NCI-H2227 treated with DMSO at 0.1 percent for 48 hours (cell line): ENCODE measurements around the gene RGS10.

Experiments
- DNase-seq: peaks from one replicate; lab custom pipeline; 2025; lab: John Stamatoyannopoulos, UW

RGS10 gene

DNA sequence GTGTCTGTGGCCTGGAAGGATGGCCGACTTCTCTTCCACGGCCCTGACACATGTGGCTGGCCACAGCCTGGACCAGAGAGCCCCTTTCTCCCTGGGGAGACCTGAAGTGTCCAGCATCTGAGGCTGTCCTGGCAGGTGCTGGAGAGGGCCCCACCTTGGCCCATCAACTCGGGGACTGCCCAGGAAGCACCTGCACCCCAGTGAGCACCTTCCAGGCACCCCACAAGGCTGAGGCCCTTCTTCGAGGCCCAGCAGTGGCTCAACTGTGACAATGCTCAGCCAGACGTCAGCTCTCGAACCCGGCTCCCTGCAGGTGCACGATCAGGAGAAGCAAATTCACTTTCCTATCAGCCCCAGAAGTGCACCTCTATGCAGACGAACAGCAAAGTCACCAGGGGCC lies 24.3 kb downstream of the RGS10 start:
- no peak for DNase-seq

DNA sequence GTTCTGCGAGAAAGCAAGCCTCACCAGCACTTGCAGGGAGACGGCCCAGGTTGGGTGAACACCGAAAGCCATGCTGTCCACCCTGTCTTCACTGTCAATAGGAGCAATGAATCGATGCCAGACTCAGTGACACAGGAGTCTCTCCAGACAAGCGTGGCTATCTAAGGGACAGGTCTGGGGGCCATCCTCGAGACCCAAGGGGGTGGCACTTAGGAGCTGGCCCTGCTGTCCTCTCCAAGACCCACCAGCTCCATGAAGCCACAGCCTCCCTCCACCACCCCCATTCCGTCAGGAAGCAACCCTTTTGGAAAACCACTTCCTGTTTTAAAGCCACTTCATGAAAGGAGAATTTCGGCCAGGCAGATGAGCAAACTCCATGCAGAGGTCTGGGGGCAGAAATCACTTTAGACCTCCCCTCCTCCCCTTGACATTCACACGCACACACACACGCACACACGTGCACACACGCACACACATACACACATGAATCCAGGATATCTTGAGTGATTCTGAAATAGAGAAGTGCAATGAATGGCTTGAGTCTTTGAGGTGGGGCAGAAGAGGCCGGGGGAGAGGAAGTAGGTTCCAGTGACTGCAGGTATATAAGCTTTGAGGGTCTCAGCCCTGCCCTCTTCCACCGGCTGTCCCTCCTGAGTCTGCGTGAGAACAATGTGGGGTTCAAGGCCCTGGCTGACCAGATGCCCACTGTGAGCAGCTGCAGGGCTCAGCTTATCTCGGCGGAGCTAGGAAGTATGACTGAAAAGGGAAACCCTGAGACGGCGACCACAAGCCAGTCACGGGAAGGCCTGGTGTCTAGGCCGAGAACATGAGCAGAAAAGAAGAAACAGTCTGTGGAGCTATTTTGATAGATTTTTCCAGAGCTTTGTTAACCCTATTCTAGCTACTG lies 25.0 kb downstream of the RGS10 start:
- no peak for DNase-seq

DNA sequence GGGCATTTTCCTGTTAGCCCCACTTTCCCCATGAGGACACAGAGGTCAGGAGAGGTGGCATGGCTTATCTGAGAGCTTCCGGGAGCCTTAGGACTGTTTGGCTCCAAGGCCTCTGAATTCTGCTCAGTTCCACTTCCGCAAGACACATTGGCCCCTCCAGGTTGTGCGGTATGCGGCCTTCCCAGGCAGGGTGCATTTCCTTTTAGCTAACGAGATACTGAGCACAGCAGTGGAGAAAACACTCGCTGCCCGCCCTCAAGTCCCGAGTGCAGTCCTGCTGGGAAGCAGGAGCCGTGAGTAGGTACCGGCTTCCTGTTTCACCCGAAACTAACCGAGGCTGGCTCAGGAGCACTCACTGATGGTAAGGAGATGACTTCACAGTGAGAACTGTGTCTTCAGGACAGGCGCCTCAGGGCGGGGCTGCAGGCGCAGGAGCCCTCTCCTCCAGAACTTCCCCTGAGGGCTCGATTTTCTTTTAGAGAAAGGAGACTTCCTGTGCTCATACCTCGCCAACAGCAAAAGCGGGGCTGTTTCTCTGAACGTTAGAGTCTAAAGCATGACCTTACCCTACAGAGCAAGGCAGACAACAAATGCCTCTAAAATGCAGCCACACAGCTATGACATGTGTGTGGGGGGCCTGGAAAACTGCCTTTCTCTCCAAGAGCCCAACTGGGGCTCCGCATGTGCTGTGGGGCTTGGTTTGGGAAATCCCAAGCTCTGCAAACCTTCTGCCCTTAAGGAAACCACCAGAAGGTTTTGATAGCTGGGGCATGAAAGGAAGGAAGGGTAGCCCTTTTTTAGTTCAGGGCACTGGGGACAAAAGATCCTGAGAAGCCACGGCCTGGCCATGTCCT lies 25.9 kb downstream of the RGS10 start:
- no peak for DNase-seq

DNA sequence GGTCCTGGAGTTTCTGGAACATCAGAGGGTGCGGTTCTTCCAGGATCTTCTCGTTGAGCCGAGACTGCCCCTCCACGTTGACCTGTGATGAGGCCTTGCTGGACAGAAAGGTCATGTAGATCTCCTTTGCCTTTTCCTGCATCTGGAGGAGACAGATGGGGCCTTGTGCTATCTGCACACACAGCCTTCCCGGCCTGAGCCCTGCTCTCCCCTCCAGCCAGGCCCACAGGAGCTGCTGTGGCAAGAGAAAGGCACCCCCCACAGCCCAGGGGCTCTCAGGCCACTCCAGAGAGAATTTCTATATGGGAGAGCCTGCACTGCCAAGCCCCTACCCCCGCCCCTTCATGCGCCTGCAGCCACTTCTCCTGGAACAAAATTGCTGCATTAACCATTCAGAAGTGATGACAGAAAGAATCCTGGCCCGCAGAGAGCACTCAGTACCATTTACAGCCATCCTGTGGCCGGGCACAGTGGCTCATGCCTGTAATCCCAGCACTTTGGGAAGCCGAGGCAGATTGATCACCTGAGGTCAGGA lies 26.9 kb downstream of the RGS10 start:
- no peak for DNase-seq

DNA sequence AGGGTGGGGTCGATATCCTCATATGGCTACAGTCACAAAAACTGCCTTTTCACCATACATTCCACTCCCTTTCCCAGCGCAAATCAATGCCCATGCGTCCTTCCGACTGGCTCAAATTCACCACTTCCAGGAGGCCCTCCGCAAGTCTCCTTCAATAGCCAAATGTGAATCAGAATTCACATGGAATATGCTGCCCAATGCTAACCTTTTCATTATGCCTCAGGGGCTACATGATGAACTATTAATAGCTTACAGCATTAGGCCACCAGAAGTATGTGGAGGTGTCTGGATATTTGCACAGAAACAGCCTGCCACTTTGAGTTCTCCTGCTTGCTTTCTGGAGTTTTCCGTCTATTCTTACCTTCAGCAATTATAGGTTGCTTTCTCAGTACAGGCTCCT lies 27.7 kb downstream of the RGS10 start:
- DNase-seq, result no peak

DNA sequence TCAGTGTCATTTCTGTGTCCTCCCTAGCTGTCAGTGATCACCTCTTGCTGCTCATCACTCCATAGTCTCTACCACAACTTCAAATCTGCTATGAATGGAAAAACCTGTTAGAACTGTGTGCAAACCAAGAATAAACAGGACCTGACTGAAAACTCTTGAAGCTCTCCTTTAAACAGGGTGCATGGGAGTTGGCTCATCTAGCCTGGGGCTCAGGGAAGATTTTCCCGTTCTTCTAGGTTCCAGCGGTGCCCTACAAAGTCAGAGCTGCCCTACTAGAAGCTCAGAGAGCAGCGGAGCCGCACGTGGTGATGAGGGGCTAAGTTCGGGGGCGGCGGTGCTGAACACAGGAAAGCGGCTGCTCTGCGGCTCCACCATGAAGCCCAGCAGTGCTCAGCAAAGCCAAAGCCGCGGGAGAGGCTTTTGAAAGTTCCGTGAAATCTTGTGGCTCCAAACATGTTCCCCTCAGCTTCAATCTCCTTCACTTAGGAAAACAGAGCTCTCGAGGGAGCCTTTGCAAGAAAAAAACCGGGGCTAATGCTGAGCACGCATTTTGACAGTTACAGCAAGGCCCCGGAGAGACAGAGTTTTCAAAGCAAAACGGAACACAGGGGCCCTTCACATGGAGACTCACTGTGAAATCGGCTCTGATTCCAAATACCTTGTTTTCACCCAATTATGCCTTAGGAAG lies 30.5 kb downstream of the RGS10 start:
- no peak for DNase-seq

DNA sequence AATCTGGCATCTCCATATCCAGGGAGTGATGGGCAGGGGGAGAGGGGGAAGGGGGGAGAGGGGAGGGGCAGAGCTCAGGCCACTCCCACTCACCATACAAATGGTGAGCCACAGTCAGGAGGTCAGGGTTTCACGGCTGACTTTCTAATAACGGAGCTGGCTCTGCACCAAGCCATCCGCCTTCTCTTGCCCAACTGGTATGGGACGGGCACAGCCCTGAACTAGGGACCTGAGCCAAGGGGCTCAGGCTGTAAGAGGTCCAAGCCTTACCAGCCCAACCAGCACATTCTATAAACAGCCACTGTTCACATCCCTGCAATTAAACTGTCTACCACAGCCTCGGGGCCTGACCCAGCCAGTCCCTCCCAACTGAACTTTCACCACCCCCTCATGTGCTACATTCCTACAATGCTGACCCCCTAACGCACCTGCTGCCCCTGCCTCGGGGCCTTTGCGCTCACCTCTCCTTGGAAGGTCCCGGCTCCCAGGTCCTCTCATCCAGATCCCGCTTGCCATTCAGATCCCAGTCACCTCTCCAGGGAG lies 32.5 kb downstream of the RGS10 start:
- DNase-seq, result no peak

DNA sequence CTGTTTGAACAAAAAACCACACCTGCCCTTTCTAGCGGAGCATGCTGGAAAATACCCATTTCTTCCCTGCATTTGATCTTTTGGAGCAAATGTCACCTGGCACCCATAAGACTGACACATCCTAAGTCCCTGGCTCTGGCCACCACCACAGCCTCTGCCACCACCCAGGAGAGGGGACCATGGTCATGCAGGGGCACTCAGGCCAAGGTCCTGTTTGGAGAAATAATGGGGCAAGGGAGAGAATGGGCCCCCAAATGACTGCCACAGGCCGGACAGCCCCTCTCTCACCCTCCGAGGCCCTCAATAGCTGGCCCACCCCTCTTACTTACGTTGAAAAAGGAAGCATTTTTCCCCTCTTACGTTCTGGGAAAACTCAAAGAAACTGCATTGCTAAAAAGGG lies 35.4 kb downstream of the RGS10 start:
- DNase-seq, result no peak

DNA sequence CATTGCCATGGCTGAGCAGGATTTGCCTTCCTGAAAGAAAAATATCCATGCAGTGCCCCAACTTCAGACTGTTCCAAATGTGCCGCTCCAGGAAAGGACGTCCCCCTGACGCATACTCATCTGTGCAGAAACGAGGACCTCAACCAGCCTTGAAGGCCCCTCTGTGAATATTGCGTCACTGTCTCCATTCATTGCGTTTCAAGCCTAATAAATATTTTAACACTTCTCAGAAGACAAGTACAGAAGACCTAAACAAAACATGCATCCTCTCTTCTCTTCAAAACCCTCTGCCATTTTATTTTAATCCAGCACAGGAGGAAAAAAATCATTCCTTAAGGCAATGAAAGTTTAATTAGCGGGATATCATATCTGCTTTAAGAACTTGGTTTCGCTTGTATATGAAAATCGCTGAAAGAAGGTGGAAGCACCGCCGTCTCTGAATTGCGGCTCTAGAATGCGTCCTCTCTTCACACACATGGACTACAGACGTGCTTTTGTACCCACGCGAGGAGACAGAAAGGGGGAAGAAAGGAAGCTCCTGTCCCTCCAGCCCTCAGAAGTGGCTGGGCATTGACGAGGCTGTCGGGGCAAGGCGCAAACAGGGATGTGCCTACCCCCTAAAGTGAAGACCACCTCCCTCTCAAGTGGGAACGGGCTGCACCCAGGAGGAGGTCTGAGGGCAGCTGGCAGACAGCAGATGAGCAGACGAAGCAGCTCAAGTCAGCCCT lies 36.8 kb downstream of the RGS10 start:
- DNase-seq, result no peak

DNA sequence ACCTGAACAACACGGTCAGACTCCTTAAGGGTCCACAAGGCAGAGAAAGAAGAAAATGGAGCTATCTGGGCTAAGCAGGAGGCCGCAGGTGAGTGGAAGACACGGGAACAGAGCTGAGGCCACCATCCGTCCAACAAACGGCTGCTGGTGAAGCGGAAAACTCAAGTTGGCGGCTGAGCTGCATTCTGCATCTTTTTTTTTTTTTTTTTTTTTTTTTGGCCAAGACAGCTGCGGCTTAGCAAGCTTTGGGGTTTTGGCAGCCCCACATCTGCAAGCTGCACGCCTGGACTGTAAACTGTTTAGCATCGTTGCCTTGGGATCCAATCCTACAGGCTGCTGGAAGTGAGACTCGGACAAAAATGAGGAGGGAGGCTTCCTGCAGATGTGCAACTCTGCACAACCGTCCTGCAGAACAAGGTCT lies 37.4 kb downstream of the RGS10 start:
- DNase-seq, result no peak

DNA sequence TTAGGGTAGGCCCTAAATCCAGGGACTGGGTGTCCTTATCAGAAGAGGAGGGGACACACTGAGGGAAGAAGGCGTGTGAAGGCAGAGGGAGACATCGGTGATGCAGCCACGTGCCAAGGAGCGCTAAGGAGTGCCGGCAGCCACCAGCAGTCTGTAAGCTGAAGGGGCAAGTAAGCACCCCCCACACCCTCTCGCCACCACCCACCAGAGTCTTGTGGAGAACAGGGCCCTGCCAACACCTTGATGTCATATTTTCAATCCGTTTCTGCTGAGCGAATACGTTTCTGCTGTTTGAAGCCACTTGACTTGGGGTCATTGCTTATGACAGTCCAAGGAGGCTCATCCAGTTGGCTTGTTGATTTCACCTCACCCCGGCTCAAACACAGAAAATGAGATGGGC lies 37.9 kb downstream of the RGS10 start:
- DNase-seq, result no peak

DNA sequence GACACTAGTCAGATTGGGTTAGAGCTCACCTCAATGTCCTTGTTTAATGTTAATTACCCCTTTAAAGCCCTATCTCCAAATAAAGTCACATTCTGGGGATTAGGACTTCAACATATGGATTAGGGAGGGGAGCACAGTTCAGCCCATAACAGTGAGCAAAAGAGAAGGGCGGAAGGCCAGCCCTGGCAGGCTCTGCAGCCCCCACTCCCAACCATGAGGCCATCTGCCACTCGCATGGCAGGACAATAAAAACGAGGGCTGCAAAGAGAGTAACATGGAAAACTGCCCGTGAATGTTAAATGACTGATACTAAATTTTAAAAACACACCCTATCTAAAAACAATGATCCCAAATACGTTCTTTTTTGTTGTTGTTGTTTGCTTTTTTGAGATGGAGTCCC lies 38.7 kb downstream of the RGS10 start:
- no peak for DNase-seq

DNA sequence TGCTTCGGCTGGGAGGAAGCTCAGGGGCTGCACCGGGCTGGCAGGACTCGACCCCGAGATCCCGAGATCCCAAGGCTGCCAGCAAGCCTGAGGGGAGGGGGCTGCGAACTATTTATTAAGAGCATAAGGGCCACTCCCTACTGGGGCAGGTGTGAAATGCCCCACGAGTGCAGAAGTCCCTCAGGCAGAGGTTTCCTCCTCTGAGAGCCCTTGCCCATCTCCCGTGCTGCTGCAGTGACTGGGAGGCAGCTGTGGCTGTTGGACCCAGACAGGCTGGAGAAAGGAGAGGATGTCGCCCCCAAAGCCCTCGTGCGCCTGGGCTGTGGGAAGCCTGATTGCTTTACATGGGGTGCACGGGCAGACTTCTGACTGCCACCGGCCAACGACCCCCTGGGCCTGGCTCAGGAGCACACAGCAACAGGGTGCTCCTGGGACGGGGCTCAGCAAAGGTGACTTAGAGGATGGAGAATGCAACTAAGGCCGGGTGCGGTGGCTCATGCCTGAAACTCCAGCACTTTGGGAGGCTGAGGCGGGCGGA lies 39.8 kb downstream of the RGS10 start:
- DNase-seq, result no peak

DNA sequence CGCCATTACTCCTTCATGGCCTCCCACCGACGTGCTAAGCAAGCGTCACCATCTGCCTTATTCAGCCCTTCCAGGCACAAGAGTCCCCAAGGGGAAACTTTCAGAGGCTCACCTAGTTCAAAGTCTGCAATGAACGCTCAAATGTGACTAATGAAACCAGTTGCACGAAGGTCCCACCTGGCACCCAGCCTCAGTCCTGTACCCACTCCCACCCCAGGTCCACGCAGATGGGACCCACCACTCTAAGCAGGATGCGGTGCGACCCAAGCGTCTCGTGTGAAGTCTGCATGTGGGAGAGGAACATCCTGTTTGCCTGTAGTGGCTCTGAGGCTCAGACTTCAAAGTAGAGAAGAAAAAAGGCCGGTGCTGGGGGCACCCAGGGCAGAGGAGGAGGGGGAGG lies 40.3 kb downstream of the RGS10 start:
- DNase-seq, result no peak

DNA sequence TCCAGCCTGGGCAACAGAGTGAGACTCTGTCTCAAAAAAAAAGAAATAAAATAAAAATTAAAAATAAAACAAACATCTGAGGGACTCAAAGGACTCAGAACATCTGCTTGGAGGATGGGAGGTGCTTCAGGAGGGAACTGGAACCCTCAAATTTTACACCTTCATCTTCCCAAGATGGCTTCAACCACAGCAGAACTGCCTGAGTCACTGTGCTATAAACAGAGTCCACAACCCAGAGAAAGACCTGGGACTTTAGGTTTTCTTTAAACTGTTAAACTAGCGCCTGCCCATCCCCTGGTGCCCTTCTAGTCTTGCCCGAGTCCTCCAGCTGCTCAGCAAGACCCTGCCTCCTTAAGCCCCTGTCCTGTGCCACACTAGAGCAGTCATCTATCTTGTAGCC lies 40.8 kb downstream of the RGS10 start:
- no peak for DNase-seq

DNA sequence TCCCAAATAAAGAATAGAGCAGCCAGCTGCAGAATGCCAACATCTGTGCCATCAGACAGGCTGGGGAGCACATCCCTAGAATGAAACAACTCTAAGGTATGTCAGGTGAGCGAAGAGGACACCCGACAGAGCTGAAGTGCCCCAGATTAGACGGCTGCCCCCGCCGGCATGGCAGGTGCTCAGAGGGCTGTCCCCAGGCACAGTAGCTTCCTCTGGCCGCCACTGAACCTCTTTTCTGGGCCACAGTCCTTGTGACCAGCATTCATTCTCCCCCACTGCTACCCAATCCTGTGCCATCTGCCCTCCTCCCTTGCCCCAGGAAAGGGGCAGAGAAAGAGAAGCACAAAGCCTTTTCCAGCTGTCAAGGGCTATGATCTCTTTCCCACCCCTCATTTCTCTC lies 41.7 kb downstream of the RGS10 start:
- no peak for DNase-seq

DNA sequence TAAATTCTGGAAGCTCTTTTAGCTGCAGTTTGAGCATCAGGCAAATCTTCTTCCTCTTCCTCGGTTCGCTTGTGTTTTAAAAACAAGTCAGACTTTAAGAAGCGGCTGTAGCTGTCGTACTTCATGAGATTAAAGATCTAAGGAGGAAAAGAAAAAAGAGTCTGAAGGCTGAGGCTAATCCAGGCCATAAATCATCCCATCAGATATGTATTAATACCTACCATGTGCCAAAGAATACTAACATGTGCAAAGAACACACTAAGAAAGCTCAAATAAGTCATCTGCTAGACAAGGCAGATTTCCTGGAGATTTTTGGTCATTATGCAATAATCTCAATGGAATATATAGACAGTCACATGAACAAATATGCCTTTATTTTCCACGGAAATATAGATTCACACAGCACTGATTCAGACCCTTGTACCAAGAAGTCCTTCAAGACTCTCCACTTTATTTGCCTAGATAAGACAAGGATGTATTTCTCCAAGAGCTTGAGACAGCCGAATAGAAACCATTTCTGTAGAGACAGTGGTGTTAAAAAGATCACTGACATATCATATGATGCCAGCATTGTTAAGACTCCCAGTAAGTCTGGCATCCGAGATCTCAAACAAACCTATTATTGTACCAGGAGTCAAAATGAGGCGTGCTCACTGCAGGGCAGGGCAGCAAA lies 42.3 kb downstream of the RGS10 start:
- DNase-seq, result no peak

DNA sequence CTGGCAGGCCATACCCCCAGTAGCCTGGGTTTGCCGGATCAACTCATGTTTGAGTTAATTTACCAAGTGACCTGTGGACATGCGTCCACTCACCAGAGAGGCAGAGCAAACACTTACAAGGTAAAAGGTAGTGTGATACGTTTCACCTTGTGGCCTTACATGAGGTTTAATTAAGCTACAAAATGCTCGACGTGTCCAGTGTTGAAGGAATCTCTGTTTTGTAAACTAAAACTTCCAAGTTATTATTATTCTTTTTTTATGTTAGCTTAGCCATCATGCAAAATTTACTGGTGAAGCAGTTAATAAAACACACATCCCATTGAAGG lies 42.9 kb downstream of the RGS10 start:
- no peak for DNase-seq

DNA sequence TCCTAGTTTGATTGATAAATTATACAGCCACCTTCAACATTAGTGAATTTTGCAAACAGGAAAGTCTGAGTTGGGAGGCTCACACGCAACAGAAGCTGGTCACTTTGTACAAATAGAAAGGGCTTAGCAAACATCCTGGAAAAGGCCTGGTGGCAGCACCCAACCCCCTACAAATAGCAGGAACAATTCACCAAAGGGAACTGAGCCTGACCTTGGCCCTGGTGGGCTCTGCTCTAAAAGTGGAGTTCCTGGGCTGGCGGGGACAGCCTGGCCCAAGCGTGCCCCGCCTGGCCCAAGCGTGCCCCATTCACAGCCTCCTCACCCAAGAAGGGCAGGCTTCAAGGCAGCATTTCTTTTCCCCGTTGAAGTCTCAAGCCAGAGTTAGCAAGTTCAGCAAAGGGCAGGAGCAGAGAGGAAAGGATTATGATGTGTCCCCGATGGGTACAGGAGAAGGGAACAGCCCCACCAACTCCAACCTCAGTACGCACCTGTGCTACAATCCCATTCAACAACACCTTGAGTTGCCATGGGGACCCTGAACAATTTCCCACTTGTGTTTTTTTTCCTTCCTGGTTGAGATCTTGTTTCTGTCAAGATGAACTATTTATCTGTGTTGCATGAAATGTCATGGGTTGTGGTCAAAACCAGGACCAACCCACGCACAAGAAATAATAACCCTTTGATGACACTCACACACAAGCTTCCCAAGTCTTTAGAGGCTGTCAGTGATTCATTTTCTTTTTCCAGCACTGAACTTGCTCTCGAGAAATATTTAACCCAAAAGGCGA lies 43.4 kb downstream of the RGS10 start:
- DNase-seq, result no peak

DNA sequence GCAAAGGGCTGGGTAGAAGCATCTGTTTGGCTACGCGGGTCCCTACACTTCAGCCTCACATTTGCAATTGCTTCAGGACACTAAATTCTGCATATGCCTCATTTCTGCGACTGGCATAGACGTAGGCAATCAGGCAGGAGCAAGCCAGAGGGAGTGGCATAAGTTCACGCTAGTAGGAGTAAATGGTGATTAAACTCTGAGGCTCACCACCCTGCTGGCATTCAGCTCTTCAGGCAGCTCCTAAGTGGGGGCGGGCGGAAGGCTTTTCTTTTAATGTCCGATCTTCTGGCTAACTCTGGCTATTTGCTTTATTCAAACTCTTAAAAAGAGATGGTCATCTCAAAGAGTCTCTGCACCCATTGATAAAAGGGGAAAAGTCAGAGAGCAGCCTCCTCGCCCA lies 45.3 kb downstream of the RGS10 start:
- peak; percentile 25 for DNase-seq
